Nasal cavity respiratory epithelium epithelial cell of viscerocranial mucosa (primary cell): ENCODE data around the gene DLX2. TPM values are rescaled to one million over a fixed set of nuclear protein-coding genes. Genes with fewer than 3 reads are reported as not detected.

Experiments
- total RNA-seq: library from RNA; depleted of rRNA; stranded (reverse); fragments of >200 nt; gene quantifications from 2 replicates; pipeline ENCODE4 v1.2.3, GENCODE V29; 2014

The DLX2 gene
- total RNA-seq, result 0.28 and 0.34 TPM in 2 replicates

GRCh38 chr2:172102391-172103359 lies at the start of gene DLX2:
Gene DLX2, minus strand, starts transcription at chr2:172102900. Its CDS starts 362 bp downstream, at chr2:172102538.

GRCh38 chr2:172085460-172086159 lies 17.1 kb downstream of the DLX2 start, which contains the start of gene DLX1:
Gene DLX1, plus strand, starts transcription at chr2:172085507. Its CDS starts 171 bp downstream, at chr2:172085678.

Other genes starting within 250 kb of the DLX2 start
- 9.9 and 19.1 TPM in 2 replicates for gene SLC25A12, start 208.7 kb downstream of the DLX2 start, total RNA-seq
- gene HAT1, start 180.4 kb downstream of the DLX2 start, total RNA-seq, result 32.2 and 43.7 TPM in 2 replicates
- gene METAP1D, start 102.9 kb downstream of the DLX2 start, total RNA-seq, result 4.4 and 8.3 TPM in 2 replicates
- 0.14 and 0.68 TPM in 2 replicates for gene DLX1, start 17.4 kb downstream of the DLX2 start, total RNA-seq